Activated CD8-positive, alpha-beta memory T cell treated with anti-CD3 and anti-CD28 coated beads, Interleukin-2, amount 50 U/mL, for 48 hours (primary cell): ENCODE results near the gene FNDC3B.
A peak's percentile ranks its signal among the peaks of the same experiment; 100 is the strongest.

Experiments used
- DNase-seq: peaks from one replicate; pipeline ENCODE4 v3.0.0-alpha.2; 2020

FNDC3B gene

GRCh38 chr3:172139528-172140276 lies 100.3 kb downstream of the FNDC3B start:
- DNase-seq, result no peak

GRCh38 chr3:172140499-172141391 lies 101.4 kb downstream of the FNDC3B start:
- no peak for DNase-seq

GRCh38 chr3:172142051-172142863 lies 102.9 kb downstream of the FNDC3B start:
- no peak for DNase-seq

GRCh38 chr3:172142864-172143451 lies 103.6 kb downstream of the FNDC3B start:
- DNase-seq, result no peak

GRCh38 chr3:172143739-172144497 lies 104.5 kb downstream of the FNDC3B start:
- no peak for DNase-seq

GRCh38 chr3:172144601-172145000 lies 105.2 kb downstream of the FNDC3B start:
- DNase-seq, result no peak

GRCh38 chr3:172145031-172145686 lies 105.8 kb downstream of the FNDC3B start:
- no peak for DNase-seq

- no peak for DNase-seq
Observed at GRCh38 chr3:172146349-172146748, 107.0 kb downstream of the FNDC3B start.

GRCh38 chr3:172147113-172147818 lies 107.9 kb downstream of the FNDC3B start:
- no peak for DNase-seq

GRCh38 chr3:172148241-172148640 lies 108.9 kb downstream of the FNDC3B start:
- no peak for DNase-seq

- no peak for DNase-seq
Observed at GRCh38 chr3:172148702-172149565, 109.6 kb downstream of the FNDC3B start.

- DNase-seq, result no peak
Observed at GRCh38 chr3:172150268-172150667, 110.9 kb downstream of the FNDC3B start.

GRCh38 chr3:172150913-172151650 lies 111.7 kb downstream of the FNDC3B start:
- DNase-seq, result no peak

- no peak for DNase-seq
Observed at GRCh38 chr3:172151651-172152649, 112.6 kb downstream of the FNDC3B start.

GRCh38 chr3:172152874-172153273 lies 113.5 kb downstream of the FNDC3B start:
- no peak for DNase-seq

GRCh38 chr3:172153335-172153861 lies 114.0 kb downstream of the FNDC3B start:
- peak; percentile 66 for DNase-seq
